GM19467 (cell line): Measurements from ENCODE around the gene HOXC6.
"Not testable (repeated sequence)": the region's sequence is repeated elsewhere in the genome, so short reads cannot be mapped to it uniquely, and the experiment has no call there.

Experiments
- ATAC-seq: cut with Tn5 transposase; IDR thresholded peaks from one replicate; pipeline ENCODE4 v1.9.1; 2021; ENCODE audit warnings: mild to moderate bottlenecking, moderate library complexity; ENCODE audit not compliant: unreplicated experiment

Gene HOXC6

GRCh38 chr12:54038284-54038870 lies 10.1 kb downstream of the HOXC6 start:
- no peak for ATAC-seq

GRCh38 chr12:54038871-54039414 lies 10.7 kb downstream of the HOXC6 start:
- ATAC-seq: no peak

- no peak for ATAC-seq
Measured at GRCh38 chr12:54039417-54040147, 11.3 kb downstream of the HOXC6 start.

GRCh38 chr12:54040148-54040494 lies 11.9 kb downstream of the HOXC6 start:
- ATAC-seq: no peak

- ATAC-seq: no peak
Measured at GRCh38 chr12:54040648-54041047, 12.4 kb downstream of the HOXC6 start.

- ATAC-seq: no peak
Measured at GRCh38 chr12:54041097-54041690, 13.0 kb downstream of the HOXC6 start.

GRCh38 chr12:54042033-54042432 lies 13.8 kb downstream of the HOXC6 start:
- not testable (repeated sequence) for ATAC-seq

- no peak for ATAC-seq
Measured at GRCh38 chr12:54042970-54043853, 15.0 kb downstream of the HOXC6 start.

GRCh38 chr12:54044425-54045103 lies 16.3 kb downstream of the HOXC6 start:
- ATAC-seq: no peak

- no peak for ATAC-seq
Measured at GRCh38 chr12:54045401-54045800, 17.2 kb downstream of the HOXC6 start.

- no peak for ATAC-seq
Measured at GRCh38 chr12:54045868-54046521, 17.8 kb downstream of the HOXC6 start.

GRCh38 chr12:54046809-54047159 lies 18.5 kb downstream of the HOXC6 start:
- no peak for ATAC-seq

- ATAC-seq: no peak
Measured at GRCh38 chr12:54047160-54047963, 19.1 kb downstream of the HOXC6 start.

GRCh38 chr12:54047964-54048303 lies 19.7 kb downstream of the HOXC6 start:
- no peak for ATAC-seq

GRCh38 chr12:54048406-54049093 lies 20.3 kb downstream of the HOXC6 start:
- no peak for ATAC-seq

- ATAC-seq: no peak
Measured at GRCh38 chr12:54049108-54049507, 20.9 kb downstream of the HOXC6 start.

- no peak for ATAC-seq
Measured at GRCh38 chr12:54050482-54050810, 22.2 kb downstream of the HOXC6 start.

- ATAC-seq: no peak
Measured at GRCh38 chr12:54051026-54051842, 23.0 kb downstream of the HOXC6 start.
